Measurements from ENCODE around the gene TGFA. TPM values are rescaled to one million over a fixed set of nuclear protein-coding genes. Genes with fewer than 3 reads are reported as not detected.

Gene TGFA
- polyA plus RNA-seq, 1 donor (not counting 4 experiments of a cell fraction or from before 2014, with no cell fraction given) = 51.7 TPM

DNA sequence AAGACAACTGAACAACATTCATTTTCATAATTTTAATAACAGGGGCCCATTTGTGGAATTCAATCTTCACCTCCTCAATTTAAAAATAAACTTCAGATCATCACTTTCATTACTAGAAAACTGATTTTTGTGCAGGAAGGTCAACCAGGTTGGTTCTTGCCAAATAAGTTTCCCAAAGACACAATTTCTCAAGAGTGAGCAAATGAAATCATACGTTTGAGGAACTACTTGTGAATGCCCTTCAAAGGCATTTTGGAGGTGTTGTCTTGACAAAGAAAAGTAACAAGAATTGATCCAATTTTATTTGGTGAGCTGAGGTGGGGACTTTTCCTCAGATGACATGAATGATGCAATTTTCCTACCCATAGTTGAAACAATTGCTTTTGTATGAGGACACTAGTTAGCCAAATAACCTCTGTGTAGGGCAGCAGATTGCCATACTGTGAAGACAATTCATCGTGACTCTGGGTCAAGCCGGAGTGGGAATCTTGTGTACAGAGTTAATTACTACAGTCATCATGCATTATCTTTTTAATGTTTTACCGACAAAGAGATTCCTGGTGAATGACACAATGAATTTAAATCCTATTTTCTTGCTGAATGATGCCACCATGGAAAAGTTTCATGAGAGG lies 121.8 kb downstream of the TGFA start:
- Histone ChIP-seq H3K27ac (ENCODE audit: control insufficient read depth, insufficient read depth, low read length) (no peak overlapping the region), H3K79me2 (ENCODE audit: control insufficient read depth, insufficient read depth, low read length) (no peaks in the 10 kb centered on the region), H3K4me1 (ENCODE audit: control insufficient read depth, extremely low read depth, insufficient read depth, low read length) (no peaks in the 10 kb centered on the region), H2AFZ (ENCODE audit: control insufficient read depth, low read length) (no peak overlapping the region), H4K20me1 (ENCODE audit: control insufficient read depth, extremely low read depth, insufficient read depth, low read length) (no peaks in the 10 kb centered on the region), H3K9me3 (ENCODE audit: control insufficient read depth, low read depth, low read length) (no peaks in the 10 kb centered on the region), H3K36me3 (ENCODE audit: control insufficient read depth in 2 of 2, extremely low read depth in 1 of 2, insufficient read depth in 2 of 2, low read length in 2 of 2) (no peaks in the 10 kb centered on the region), H3K4me2 (ENCODE audit: control insufficient read depth, extremely low read depth, insufficient read depth, low read depth, low read length) (no peak overlapping the region), H3K9me1 (ENCODE audit: control insufficient read depth, extremely low read depth, insufficient read depth, low read length) (no peaks in the 10 kb centered on the region), H3K4me3 (ENCODE audit: control insufficient read depth in 2 of 3, extremely low read depth in 1 of 3, insufficient read depth in 2 of 3, low read depth in 1 of 3, low read length in 3 of 3) (no peak overlapping the region), H3K9ac (ENCODE audit: control insufficient read depth, extremely low read depth, insufficient read depth, low read length) (no peak overlapping the region), H3K27me3 (ENCODE audit: control insufficient read depth, extremely low read depth, insufficient read depth, low read length) (no peaks in the 10 kb centered on the region)
- FAIRE-seq = peak; percentile 26
- dilution Hi-C loops (cut with MboI; ENCODE audit: extremely low pct_ligation_motif_present, low sequenced_read_pairs) = no loop called here
- no peak for DNase-seq (ENCODE audit: low read depth, low spot score)
- TF ChIP-seq, protein P1, sequence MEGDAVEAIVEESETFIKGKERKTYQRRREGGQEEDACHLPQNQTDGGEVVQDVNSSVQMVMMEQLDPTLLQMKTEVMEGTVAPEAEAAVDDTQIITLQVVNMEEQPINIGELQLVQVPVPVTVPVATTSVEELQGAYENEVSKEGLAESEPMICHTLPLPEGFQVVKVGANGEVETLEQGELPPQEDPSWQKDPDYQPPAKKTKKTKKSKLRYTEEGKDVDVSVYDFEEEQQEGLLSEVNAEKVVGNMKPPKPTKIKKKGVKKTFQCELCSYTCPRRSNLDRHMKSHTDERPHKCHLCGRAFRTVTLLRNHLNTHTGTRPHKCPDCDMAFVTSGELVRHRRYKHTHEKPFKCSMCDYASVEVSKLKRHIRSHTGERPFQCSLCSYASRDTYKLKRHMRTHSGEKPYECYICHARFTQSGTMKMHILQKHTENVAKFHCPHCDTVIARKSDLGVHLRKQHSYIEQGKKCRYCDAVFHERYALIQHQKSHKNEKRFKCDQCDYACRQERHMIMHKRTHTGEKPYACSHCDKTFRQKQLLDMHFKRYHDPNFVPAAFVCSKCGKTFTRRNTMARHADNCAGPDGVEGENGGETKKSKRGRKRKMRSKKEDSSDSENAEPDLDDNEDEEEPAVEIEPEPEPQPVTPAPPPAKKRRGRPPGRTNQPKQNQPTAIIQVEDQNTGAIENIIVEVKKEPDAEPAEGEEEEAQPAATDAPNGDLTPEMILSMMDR (optimal IDR thresholded peaks at IDR 0.05 in 1 of 3, IDR thresholded peaks at IDR 0.05 in 1 of 3, conservative IDR thresholded peaks at IDR 0.05 in 1 of 3; ENCODE audit: extremely low read depth in 1 of 3, insufficient read depth in 2 of 3, low read length in 3 of 3) = no peak
- TF ChIP-seq EZH2 (IDR thresholded peaks at IDR 0.05; ENCODE audit: low read length) = no peak

DNA sequence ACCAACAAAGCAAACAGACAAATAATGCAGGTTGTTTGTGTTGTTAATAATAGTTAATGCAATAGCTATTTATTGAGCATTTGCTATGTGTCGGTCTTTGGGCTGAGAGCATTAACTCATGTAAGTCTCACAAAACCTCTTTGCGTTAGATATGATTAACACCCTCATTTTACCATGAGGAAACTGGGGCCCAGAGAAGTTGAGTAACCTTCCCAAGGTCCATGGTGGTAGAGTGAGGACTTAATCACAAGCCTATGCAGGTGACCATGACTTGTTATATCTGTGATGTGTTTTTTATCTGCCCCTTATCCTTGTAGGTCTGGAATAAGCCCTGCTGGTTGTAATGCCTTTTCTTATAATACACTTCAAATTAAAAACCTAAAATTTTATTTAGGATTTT lies 127.3 kb downstream of the TGFA start:
- Histone ChIP-seq H3K9me1 (ENCODE audit: control insufficient read depth, extremely low read depth, insufficient read depth, low read length) (no peaks in the 10 kb centered on the region), H3K9ac (ENCODE audit: control insufficient read depth, extremely low read depth, insufficient read depth, low read length) (no peak overlapping the region), H3K9me3 (ENCODE audit: control insufficient read depth, low read depth, low read length) (no peaks in the 10 kb centered on the region), H3K27me3 (ENCODE audit: control insufficient read depth, extremely low read depth, insufficient read depth, low read length) (no peaks in the 10 kb centered on the region), H3K4me3 (ENCODE audit: control insufficient read depth in 2 of 3, extremely low read depth in 1 of 3, insufficient read depth in 2 of 3, low read depth in 1 of 3, low read length in 3 of 3) (no peak overlapping the region), H3K4me2 (ENCODE audit: control insufficient read depth, extremely low read depth, insufficient read depth, low read depth, low read length) (no peak overlapping the region), H3K4me1 (ENCODE audit: control insufficient read depth, extremely low read depth, insufficient read depth, low read length) (peaks cover 11% of the 10 kb centered on the region), H3K36me3 (ENCODE audit: control insufficient read depth in 2 of 2, extremely low read depth in 1 of 2, insufficient read depth in 2 of 2, low read length in 2 of 2) (no peaks in the 10 kb centered on the region), H2AFZ (ENCODE audit: control insufficient read depth, low read length) (no peak overlapping the region), H3K27ac (ENCODE audit: control insufficient read depth, insufficient read depth, low read length) (no peak overlapping the region), H4K20me1 (ENCODE audit: control insufficient read depth, extremely low read depth, insufficient read depth, low read length) (no peaks in the 10 kb centered on the region), H3K79me2 (ENCODE audit: control insufficient read depth, insufficient read depth, low read length) (no peaks in the 10 kb centered on the region)
- no peak for DNase-seq (ENCODE audit: low read depth, low spot score)
- dilution Hi-C loops (cut with MboI; ENCODE audit: extremely low pct_ligation_motif_present, low sequenced_read_pairs) = no loop called here
- FAIRE-seq = peak; percentile 29
- TF ChIP-seq EZH2 (IDR thresholded peaks at IDR 0.05; ENCODE audit: low read length) = no peak
- TF ChIP-seq, protein P1 (optimal IDR thresholded peaks at IDR 0.05 in 1 of 3, IDR thresholded peaks at IDR 0.05 in 1 of 3, conservative IDR thresholded peaks at IDR 0.05 in 1 of 3; ENCODE audit: extremely low read depth in 1 of 3, insufficient read depth in 2 of 3, low read length in 3 of 3) = no peak
